GM13976 (cell line): ENCODE data around the gene KLHL6.

Source experiments
- DNase-seq: peaks from one replicate; pipeline ENCODE4 v3.0.0; 2012; ENCODE audit warnings: low spot score
- in situ Hi-C: fragments of 300-500 bp; cut with MboI; formaldehyde crosslinking; loops from one replicate; pipeline ENCODE4 v1.12.0; 2022; ENCODE audit warnings: low sequenced_read_pairs, mixed read lengths, inconsistent platforms; ENCODE audit not compliant: unreplicated experiment
- TF ChIP-seq, protein P1 (sequence below): IDR thresholded peaks from 2 replicates; pipeline ENCODE4 v1.5.1; 2012; ENCODE audit warnings: borderline replicate concordance, mild to moderate bottlenecking; ENCODE audit not compliant: insufficient read depth; ENCODE audit errors: extremely low read depth, missing control alignments, control extremely low read depth

Gene KLHL6

DNA sequence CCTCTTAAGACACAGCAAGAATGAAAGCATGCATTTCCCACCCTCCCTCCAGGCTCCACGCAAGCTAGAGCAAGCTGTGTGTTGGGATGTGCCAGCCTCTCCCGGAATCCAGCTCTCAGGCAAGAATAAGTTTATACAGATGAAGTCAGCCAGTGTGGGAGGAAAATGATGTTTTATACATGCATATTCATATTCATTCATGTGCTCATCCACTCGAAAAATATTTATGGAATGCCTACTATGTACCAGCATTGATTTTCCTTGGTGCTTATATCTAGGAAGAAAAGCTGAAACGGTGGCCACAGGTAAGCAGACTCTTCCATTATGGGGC is 62.7 kb downstream of the KLHL6 start:
- in situ Hi-C loops, result no loop called here
- DNase-seq, result no peak
- TF ChIP-seq, protein P1, sequence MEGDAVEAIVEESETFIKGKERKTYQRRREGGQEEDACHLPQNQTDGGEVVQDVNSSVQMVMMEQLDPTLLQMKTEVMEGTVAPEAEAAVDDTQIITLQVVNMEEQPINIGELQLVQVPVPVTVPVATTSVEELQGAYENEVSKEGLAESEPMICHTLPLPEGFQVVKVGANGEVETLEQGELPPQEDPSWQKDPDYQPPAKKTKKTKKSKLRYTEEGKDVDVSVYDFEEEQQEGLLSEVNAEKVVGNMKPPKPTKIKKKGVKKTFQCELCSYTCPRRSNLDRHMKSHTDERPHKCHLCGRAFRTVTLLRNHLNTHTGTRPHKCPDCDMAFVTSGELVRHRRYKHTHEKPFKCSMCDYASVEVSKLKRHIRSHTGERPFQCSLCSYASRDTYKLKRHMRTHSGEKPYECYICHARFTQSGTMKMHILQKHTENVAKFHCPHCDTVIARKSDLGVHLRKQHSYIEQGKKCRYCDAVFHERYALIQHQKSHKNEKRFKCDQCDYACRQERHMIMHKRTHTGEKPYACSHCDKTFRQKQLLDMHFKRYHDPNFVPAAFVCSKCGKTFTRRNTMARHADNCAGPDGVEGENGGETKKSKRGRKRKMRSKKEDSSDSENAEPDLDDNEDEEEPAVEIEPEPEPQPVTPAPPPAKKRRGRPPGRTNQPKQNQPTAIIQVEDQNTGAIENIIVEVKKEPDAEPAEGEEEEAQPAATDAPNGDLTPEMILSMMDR, result no peak

DNA sequence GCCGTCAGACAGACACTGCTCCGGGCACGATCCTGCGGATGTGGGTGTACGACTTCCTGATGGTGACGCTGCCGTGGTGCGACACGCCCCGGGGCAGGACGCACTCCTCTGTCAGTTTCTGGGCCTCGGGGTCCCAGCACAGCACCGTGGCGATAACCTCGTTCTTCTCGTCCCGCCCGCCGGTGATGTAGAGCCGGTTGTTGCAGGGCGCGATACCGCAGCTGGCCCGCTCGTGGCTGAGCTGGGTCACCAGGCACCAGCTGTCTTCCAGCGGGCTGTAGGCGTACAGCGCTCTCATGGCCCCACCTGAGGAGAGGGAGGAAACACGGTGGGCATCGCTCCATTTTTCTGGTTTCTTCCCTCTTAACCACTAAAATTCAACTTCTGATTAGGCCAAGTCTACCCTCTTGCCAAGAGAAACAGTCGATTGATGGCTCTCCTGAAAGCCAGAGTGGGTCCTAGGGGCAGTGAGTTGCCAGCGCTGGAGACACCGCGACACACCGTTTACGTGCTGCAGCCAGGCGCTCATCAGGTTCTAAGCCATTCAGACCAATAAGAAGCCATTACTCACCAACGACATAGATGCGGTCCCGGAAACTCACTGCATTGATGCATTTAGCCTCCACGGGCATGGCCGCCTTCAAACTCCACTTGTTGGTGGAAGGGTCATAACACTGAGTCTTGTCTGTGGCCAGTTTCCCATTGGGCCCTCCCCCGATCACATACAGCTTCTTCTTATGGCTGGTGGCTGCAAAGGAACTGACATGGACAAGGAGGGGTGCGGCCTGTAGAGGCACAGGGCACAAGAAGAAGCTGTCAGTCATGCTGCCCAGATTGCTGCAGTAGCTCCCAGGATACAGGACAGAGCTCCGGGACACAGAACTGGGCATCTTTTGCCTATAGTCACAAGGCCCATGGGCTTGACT is 63.3 kb downstream of the KLHL6 start:
- in situ Hi-C loops, result no loop called here
- no peak for DNase-seq
- TF ChIP-seq, protein P1, result no peak

DNA sequence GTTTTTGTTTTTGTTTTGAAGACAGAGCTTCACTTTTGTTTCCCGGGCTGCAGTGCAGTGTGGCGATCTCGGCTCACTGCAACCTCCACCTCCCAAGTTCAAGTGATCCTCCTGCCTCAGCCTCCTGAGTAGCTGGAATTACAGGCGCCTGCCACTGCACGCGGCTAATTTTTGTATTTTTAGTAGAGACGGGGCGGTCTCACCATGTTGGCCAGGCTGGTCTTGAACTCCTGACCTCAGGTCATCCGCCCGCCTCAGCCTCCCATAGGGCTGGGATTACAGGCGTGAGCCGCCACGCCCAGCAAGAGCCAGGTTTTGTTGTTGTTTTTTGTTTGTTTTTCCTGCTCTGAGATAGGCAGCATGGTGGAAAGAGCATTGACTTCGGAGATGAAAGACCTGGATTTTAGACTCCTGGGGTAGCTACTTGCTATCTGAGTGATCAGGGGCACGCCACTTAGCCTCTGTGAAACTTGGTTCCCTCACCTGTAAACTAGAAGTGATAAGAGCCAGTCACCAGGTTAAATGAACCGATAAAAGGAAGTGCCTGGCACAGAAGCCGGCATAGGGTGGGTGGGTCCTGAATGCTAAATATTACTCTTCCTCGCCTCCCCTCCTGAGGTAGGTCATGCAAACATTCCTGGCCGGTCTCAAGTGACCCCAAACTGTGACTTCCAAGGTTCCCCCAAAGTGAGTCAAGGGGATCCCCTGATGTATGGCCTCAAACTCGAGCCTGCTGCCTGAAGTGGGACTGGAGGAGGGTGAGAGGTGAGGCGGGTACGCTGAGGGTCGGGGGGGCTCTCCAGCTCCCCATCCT is 64.2 kb downstream of the KLHL6 start:
- TF ChIP-seq, protein P1, result no peak
- no peak for DNase-seq
- in situ Hi-C loops, result no loop called here

DNA sequence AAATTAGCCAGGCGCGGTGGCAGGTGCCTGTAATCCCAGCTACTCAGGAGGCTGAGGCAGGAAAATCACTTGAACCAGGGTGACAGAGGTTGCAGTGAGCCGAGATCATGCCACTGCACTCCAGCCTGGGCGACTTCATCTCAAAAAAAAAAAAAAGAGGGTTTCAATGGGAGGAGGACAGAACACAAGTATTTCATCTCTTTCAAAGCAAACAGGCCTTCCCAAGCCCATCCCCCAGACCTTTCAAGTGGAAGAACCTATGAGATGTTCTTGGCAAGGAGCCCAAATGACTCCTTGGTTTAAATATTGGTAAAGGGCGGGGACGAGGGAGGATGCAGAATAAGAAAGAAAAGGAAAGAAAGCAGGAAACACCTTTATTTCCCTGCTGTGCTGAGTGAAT is 64.9 kb downstream of the KLHL6 start:
- in situ Hi-C loops, result no loop called here
- no peak for DNase-seq
- TF ChIP-seq, protein P1, result no peak

DNA sequence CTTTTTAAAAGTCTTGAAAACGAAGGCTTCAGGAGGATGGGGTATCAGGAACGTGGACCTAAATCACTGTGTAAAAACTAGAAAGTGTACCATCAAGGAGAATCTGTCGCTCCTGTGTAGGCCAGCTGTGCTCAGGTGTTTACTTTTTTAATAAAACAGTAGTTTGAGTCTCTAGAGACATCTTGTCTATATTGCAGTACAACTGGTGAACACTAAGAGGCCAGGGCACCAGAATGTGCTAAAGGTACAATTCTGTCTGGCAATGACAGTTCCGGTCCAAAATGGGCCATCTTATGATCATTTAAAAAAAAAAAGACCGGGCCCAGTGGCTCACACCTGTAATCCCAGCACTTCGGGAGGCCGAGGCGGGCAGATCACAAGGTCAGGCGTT is 65.3 kb downstream of the KLHL6 start:
- in situ Hi-C loops, result no loop called here
- TF ChIP-seq, protein P1, result no peak
- no peak for DNase-seq

DNA sequence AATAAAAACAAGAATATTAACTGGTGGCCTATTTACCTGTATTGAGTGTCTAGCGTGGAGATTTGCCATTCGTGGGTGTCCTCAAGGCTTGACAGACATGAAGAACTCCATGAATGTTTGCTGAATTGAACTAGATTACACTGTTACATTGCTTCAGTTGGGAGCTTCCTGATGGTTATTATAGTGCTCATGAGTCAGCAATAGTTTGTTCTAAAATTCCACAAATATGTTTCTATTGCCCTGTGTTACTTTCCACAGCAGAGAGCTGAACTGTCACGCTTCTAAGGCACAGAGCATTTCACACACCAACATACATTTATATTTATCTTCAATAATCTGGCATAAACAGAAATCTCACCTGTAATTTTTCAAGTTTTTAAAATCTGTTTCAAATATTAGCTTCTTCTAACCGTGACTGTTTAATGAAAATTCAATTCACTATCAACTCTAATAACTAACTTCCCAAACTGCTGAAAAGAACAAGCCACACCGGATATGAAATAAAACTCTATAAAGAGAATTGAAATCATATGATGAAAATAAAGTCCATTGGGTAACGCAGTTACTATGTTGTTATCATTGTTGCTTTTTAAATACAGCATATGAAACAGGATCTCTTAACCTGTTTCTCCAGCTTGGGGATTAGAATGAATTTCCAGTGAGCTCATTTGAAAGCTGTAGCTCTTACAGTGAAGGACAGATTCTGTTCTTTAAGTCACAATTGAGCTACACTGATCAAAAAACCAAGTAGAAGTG is 65.9 kb downstream of the KLHL6 start:
- in situ Hi-C loops, result no loop called here
- TF ChIP-seq, protein P1, result no peak
- DNase-seq, result no peak
